WTC11 (cell line): Measurements from ENCODE around the gene AKR1C2. TPM values are rescaled to one million over a fixed set of nuclear protein-coding genes. Genes with fewer than 3 reads are reported as not detected.

Experiments
- ATAC-seq: fragments of 200-7000 bp; cut with Tn5 transposase; 2 replicates; pipeline ENCODE4 v1.10.0; 2021; ENCODE audit warnings: mild to moderate bottlenecking, moderate library complexity
- CTCF ChIA-PET: fragments of 300-600 bp; sonication (Branson Sonifier 250); formaldehyde crosslinking; loops from one replicate; lab custom pipeline; 2021; ENCODE audit warnings: antibody characterized with exemption; lab: Charles Lee
- POLR2A ChIA-PET: fragments of 350-600 bp; sonication (Branson Sonifier 250); formaldehyde crosslinking; loops from one replicate; lab custom pipeline; 2021; ENCODE audit warnings: antibody characterized with exemption; lab: Charles Lee
- DNase-seq: peaks from one replicate; pipeline ENCODE4 v3.0.0; 2021; ENCODE audit warnings: low spot score
- H3K27ac Mint-ChIP-seq: 2 replicates; pipeline ENCODE4 v1.8.0; 2021; ENCODE audit warnings: mixed read lengths
- H3K27me3 Mint-ChIP-seq: 2 replicates; pipeline ENCODE4 v1.8.0; 2021; ENCODE audit warnings: low read depth, mild to moderate bottlenecking, moderate library complexity, mixed read lengths
- H3K36me3 Mint-ChIP-seq: 2 replicates; pipeline ENCODE4 v1.8.0; 2021; ENCODE audit warnings: mixed read lengths
- H3K4me1 Mint-ChIP-seq: 2 replicates; pipeline ENCODE4 v1.8.0; 2022; ENCODE audit warnings: mixed read lengths
- H3K4me3 Mint-ChIP-seq: 2 replicates; pipeline ENCODE4 v1.8.0; 2021; ENCODE audit warnings: mild to moderate bottlenecking, moderate library complexity, mixed read lengths
- H3K9me3 Mint-ChIP-seq: 2 replicates; pipeline ENCODE4 v1.8.0; 2021; ENCODE audit warnings: mixed read lengths
- ELF4 ChIP-seq: sonication (generic); formaldehyde crosslinking; IDR thresholded peaks from 2 replicates; pipeline ENCODE4 v1.8.1; 2022; ENCODE audit warnings: low read depth, mild to moderate bottlenecking, moderate library complexity, missing genetic modification reagents
- GABPB1 ChIP-seq: sonication (generic); formaldehyde crosslinking; IDR thresholded peaks from 2 replicates; pipeline ENCODE4 v1.8.1; 2023; ENCODE audit warnings: mild to moderate bottlenecking, missing genetic modification reagents
- HMGA2 ChIP-seq: fragments of 250-450 bp; sonication (Bioruptor Pico); IDR thresholded peaks from 2 replicates; pipeline ENCODE4 v1.4.0; 2021; ENCODE audit warnings: mild to moderate bottlenecking, moderate library complexity
- KAT7 ChIP-seq: sonication (generic); formaldehyde crosslinking; IDR thresholded peaks from 2 replicates; pipeline ENCODE4 v1.8.1; 2023; ENCODE audit warnings: missing genetic modification reagents, mild to moderate bottlenecking, borderline replicate concordance
- OVOL2 ChIP-seq: fragments of 250-450 bp; sonication (Bioruptor Pico); IDR thresholded peaks from 2 replicates; pipeline ENCODE4 v1.9.0; 2021; ENCODE audit warnings: mild to moderate bottlenecking, borderline replicate concordance
- ZNF263 ChIP-seq: sonication (generic); formaldehyde crosslinking; IDR thresholded peaks from 2 replicates; pipeline ENCODE4 v1.8.1; 2022; ENCODE audit warnings: low read depth, mild to moderate bottlenecking, moderate library complexity, missing genetic modification reagents
- total RNA-seq: library from RNA; stranded (reverse); gene quantifications from 3 replicates; pipeline ENCODE4 v1.2.3, GENCODE V29; 2021
- TF ChIP-seq, protein P1 (sequence below): sonication (generic); formaldehyde crosslinking; IDR thresholded peaks from 2 replicates; pipeline ENCODE4 v1.8.0; 2022; ENCODE audit warnings: mild to moderate bottlenecking, missing genetic modification reagents
- TF ChIP-seq, protein P2 (sequence below): sonication (generic); formaldehyde crosslinking; IDR thresholded peaks from 2 replicates; pipeline ENCODE4 v1.8.0; 2022; ENCODE audit warnings: mild to moderate bottlenecking, missing genetic modification reagents
- TF ChIP-seq, protein P3 (sequence below): sonication (generic); formaldehyde crosslinking; conservative IDR thresholded peaks from 2 replicates; pipeline ENCODE4 v1.8.1; 2023; ENCODE audit warnings: mild to moderate bottlenecking, low read depth, missing genetic modification reagents, moderate library complexity

The AKR1C2 gene
- total RNA-seq, 1 experiment from 2014 or later, result 1.2 TPM

DNA sequence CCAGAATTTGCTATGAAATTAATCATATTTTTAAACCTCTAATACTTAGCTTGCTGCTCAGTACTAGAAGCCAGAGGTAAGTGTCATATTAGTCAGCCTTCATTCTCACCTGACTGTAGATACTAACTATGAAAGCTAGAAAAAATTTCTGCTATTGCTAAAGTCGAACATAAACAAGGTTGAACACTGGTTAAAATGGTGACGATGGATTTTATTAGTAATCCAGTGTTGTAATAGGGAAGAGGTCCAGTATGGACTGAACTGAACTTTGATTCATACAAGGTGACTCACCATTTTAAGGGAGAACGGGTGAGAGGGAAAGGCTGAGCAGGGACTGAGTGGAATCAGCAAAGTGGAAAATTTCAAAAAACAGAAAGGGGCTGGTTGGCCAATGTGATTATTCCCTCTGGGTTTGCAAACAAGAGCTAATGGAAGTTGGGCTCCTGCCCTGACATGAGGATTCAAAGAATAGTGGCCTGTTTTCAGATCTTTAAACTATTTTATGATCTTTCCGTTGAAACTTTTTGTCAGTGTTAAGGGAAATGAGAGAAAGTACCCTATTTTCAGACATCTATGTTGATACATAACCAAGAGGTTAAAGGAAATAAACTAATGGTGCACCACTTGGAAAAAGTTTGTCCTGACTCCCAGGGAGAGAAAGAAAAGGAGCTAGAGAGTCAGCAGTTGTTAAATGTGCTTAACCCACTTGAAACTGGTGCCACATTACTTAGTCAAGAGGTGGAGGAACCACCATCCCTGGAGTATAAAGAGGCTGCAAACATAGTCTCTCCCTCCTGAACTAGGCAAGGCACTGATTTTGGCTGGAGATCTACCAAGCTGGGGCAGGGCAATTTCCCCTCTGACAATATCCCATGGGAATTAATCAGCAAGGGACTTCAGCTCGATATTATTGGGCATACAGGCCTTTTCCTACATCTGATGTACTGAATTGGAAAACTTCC lies 55.7 kb downstream of the AKR1C2 start:
- Mint-ChIP-seq H3K27me3 (peaks cover 3% of the 10 kb centered on the region), H3K4me3 (no peak overlapping the region), H3K4me1 (peaks cover 58% of the 10 kb centered on the region), H3K27ac (no peak overlapping the region), H3K9me3 (no peaks in the 10 kb centered on the region), H3K36me3 (no peaks in the 10 kb centered on the region)
- ChIA-PET CTCF (interaction anchor here (1.5 kb wide), 1 partner anchor 98 kb away, joined by 6 read pairs; no protein-coding TSS in a partner anchor), POLR2A (no interaction called here)
- DNase-seq, result no peak
- TF ChIP-seq GABPB1 (CRISPR knock-in tag) (peak; percentile 71), ELF4 (no peak), KAT7 (CRISPR knock-in tag) (no peak)
- ATAC-seq, result no peak

DNA sequence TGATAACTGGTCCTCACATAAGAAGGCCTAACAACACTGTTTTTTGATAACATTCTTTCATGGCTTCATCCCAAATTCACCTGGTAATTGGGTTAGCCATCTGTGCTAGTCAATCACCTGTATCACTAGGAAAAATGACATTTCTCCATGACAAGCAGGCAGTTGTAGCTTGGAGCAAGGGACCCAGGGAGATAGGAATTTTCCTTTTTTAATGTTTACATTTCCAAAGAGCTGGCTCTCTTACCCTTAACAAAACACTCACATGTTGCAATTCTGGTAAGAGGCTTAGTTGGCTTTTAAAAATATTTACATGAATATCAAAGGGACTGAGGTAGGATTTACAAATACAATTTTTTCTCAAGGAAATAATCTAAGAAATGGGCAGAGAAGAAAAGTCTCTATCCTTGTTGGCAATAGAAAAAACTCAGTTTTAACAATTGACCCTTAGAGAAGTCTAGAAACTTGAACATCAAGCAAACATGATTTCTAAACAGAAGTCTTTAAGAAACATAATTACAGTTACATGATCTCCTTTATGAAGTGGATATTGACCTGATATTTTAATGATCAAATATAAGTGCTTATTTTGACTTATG lies 56.5 kb downstream of the AKR1C2 start:
- no peak for ATAC-seq
- H3K4me3 Mint-ChIP-seq, result no peak overlapping the region
- CTCF ChIA-PET, result no interaction called here

DNA sequence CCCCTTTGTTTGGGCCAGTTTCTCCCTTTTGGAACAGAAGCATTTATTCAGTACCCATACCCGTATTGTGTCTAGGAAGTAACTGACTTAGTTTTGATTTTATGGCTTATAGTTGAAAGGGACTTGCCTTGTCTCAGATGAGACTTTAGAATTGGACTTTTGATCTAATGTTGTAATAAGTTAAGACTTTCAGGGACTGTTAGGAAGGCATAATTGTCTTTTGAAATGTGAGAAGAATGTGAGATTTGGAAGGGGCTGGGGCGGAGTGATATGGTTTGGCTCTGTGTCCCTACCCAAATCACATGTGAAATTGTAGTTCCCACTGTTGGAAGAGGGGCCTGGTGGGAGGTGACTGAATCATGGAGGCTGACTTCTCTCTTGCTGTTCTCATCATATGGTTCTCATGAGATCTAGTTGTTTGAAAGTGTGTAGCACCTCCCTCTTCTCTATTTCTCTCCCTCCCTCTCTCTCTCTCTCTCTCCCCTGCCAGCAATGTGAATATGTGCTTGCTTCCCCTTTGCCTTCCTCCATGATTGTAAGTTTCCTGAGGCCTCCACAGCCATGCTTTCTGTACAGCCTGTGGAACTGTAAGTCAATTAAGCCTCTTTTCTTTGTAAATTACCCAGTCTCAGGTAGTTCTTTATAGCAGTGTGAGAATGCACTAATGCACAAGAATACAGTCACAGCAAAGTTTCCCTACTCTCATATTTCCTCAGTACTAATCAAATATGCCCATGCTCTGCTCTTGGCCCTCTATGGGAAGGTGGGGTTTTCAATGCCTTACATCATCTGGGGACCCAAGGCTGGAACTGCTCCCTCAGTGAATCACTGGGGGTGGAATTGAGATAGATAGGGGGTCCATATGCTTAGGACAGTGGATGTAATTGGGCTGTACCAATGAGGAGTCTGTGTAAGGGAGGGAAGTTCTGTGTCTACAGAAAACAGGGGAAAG lies 57.6 kb downstream of the AKR1C2 start:
- CTCF ChIA-PET, result interaction anchor here (1.7 kb wide), 1 partner anchor 36 kb away, joined by 6 read pairs; no protein-coding TSS in a partner anchor
- no peak overlapping the region for H3K4me3 Mint-ChIP-seq
- peaks cover 3% of the 10 kb centered on the region for H3K27me3 Mint-ChIP-seq
- POLR2A ChIA-PET, result no interaction called here
- TF ChIP-seq GABPB1 (CRISPR knock-in tag), result 0 out of 2 replicates have a peak, but pooled peaks have one; percentile 25
- TF ChIP-seq, protein P1, sequence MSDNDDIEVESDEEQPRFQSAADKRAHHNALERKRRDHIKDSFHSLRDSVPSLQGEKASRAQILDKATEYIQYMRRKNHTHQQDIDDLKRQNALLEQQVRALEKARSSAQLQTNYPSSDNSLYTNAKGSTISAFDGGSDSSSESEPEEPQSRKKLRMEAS (CRISPR knock-in tag), result no peak
- TF ChIP-seq, all 79 proteins: peak for 1
- ATAC-seq, result no peak
- Mint-ChIP-seq H3K9me3 (no peaks in the 10 kb centered on the region), H3K4me1 (peaks cover 69% of the 10 kb centered on the region), H3K27ac (peak overlapping the region; percentile 78), H3K36me3 (no peaks in the 10 kb centered on the region)
- no peak for DNase-seq

More for the DNA sequence above, 56.5 kb downstream of the AKR1C2 start:
- TF ChIP-seq GABPB1 (CRISPR knock-in tag), result 0 out of 2 replicates have a peak, but pooled peaks have one; percentile 35
- TF ChIP-seq, protein P2, sequence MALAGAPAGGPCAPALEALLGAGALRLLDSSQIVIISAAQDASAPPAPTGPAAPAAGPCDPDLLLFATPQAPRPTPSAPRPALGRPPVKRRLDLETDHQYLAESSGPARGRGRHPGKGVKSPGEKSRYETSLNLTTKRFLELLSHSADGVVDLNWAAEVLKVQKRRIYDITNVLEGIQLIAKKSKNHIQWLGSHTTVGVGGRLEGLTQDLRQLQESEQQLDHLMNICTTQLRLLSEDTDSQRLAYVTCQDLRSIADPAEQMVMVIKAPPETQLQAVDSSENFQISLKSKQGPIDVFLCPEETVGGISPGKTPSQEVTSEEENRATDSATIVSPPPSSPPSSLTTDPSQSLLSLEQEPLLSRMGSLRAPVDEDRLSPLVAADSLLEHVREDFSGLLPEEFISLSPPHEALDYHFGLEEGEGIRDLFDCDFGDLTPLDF (CRISPR knock-in tag), result no peak
- TF ChIP-seq, protein P3, sequence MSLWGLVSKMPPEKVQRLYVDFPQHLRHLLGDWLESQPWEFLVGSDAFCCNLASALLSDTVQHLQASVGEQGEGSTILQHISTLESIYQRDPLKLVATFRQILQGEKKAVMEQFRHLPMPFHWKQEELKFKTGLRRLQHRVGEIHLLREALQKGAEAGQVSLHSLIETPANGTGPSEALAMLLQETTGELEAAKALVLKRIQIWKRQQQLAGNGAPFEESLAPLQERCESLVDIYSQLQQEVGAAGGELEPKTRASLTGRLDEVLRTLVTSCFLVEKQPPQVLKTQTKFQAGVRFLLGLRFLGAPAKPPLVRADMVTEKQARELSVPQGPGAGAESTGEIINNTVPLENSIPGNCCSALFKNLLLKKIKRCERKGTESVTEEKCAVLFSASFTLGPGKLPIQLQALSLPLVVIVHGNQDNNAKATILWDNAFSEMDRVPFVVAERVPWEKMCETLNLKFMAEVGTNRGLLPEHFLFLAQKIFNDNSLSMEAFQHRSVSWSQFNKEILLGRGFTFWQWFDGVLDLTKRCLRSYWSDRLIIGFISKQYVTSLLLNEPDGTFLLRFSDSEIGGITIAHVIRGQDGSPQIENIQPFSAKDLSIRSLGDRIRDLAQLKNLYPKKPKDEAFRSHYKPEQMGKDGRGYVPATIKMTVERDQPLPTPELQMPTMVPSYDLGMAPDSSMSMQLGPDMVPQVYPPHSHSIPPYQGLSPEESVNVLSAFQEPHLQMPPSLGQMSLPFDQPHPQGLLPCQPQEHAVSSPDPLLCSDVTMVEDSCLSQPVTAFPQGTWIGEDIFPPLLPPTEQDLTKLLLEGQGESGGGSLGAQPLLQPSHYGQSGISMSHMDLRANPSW, result no peak
- POLR2A ChIA-PET, result no interaction called here
- H3K4me1 Mint-ChIP-seq, result peaks cover 61% of the 10 kb centered on the region
- no peaks in the 10 kb centered on the region for H3K36me3 Mint-ChIP-seq
- no peak overlapping the region for H3K27ac Mint-ChIP-seq
- no peak for DNase-seq
- peaks cover 3% of the 10 kb centered on the region for H3K27me3 Mint-ChIP-seq
- no peaks in the 10 kb centered on the region for H3K9me3 Mint-ChIP-seq

DNA sequence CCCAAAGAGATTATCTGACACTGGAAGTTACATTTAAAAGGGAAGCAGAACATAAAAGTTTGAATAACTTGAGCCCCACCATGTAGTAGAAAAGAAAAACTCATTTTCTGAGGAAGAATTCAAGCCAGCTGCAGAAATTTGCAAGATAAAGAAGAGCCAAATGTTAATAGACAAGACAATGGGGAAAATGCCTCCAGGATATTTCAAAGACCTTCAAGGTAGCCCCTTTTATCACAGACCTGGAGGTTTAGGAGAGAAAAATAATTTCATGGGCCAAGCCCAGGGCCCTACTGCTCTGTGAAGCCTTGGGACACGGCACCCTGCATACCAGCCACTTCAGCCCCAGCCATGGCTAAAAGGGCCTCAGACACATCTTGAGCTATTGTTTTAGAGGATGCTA lies 58.8 kb downstream of the AKR1C2 start:
- ATAC-seq (peak; percentile 80), DNase-seq (peak; percentile 15)
- H3K27me3 Mint-ChIP-seq, result no peaks in the 10 kb centered on the region; the same call in none of the 2 replicates
- H3K4me1 Mint-ChIP-seq, result peaks cover 69% of the 10 kb centered on the region
- H3K27ac Mint-ChIP-seq, result peak overlapping the region; percentile 86
- peak overlapping the region; percentile 13; the same call in 1 of the 2 replicates for H3K4me3 Mint-ChIP-seq
- ChIA-PET POLR2A (no interaction called here), CTCF (interaction anchor here (1.0 to 1.7 kb wide), 2 partner anchors 37 to 95 kb away, joined by 3 to 6 read pairs; no protein-coding TSS in a partner anchor)
- no peak for TF ChIP-seq HMGA2 (CRISPR knock-in tag)
- TF ChIP-seq ZNF263 (CRISPR knock-in tag), result no peak
- TF ChIP-seq OVOL2, result no peak
- TF ChIP-seq, all 79 proteins: peak for 0
- Mint-ChIP-seq H3K9me3 (no peaks in the 10 kb centered on the region), H3K36me3 (no peaks in the 10 kb centered on the region)
